CD8-positive, alpha-beta memory T cell (primary cell): ENCODE results near the gene VWA3B. TPM values are rescaled to one million over a fixed set of nuclear protein-coding genes. Genes with fewer than 3 reads are reported as not detected.

Experiments
- CTCF ChIA-PET: fragments of 350-600 bp; sonication (Branson Sonifier 250); formaldehyde crosslinking; loops from one replicate; lab custom pipeline; 2021; ENCODE audit warnings: antibody characterized with exemption; lab: Charles Lee
- POLR2A ChIA-PET: fragments of 350-600 bp; sonication (Branson Sonifier 250); formaldehyde crosslinking; loops from one replicate; lab custom pipeline; 2021; ENCODE audit warnings: antibody characterized with exemption; lab: Charles Lee
- DNase-seq, 5 donors: peaks; one replicate each; pipeline versions ENCODE4 v3.0.0 to v3.0.0-alpha.2; 2020 to 2022; ENCODE audit warnings: mixed read lengths in 1 of 5
- H3K27ac ChIP-seq: one replicate; pipeline ENCODE4 v1.7.0; 2013; ENCODE audit warnings: low read depth, mild to moderate bottlenecking, low read length, moderate library complexity
- H3K27me3 ChIP-seq: 2 replicates; pipeline ENCODE4 v1.7.0; 2013; ENCODE audit warnings: low read length, mild to moderate bottlenecking; ENCODE audit not compliant: insufficient read depth, poor library complexity, severe bottlenecking
- H3K36me3 ChIP-seq: 2 replicates; pipeline ENCODE4 v1.7.0; 2013; ENCODE audit warnings: mild to moderate bottlenecking, low read length, moderate library complexity; ENCODE audit not compliant: insufficient read depth
- H3K4me1 ChIP-seq: 2 replicates; pipeline ENCODE4 v1.7.0; 2013; ENCODE audit warnings: mild to moderate bottlenecking, low read length, moderate library complexity; ENCODE audit not compliant: insufficient read depth
- H3K4me3 ChIP-seq: 2 replicates; pipeline ENCODE4 v1.7.0; 2013; ENCODE audit warnings: mild to moderate bottlenecking, low read length
- H3K9me3 ChIP-seq: 2 replicates; pipeline ENCODE4 v1.7.0; 2013; ENCODE audit warnings: mild to moderate bottlenecking, low read length
- H3K27ac Mint-ChIP-seq, 8 donors: one replicate each; pipeline ENCODE4 v1.8.0; 2020 to 2021; ENCODE audit warnings: mixed read lengths in 8 of 8, mild to moderate bottlenecking in 6 of 8, inconsistent platforms in 3 of 8, moderate library complexity in 3 of 8
- H3K27me3 Mint-ChIP-seq, 2 donors: one replicate each; pipeline ENCODE4 v1.8.0; 2020 to 2021; ENCODE audit warnings: mixed read lengths in 2 of 2, mild to moderate bottlenecking in 1 of 2, moderate library complexity in 1 of 2
- H3K36me3 Mint-ChIP-seq, 3 donors: one replicate each; pipeline ENCODE4 v1.8.0; 2020 to 2021; ENCODE audit warnings: mixed read lengths in 3 of 3, inconsistent platforms in 1 of 3, mild to moderate bottlenecking in 1 of 3
- H3K4me1 Mint-ChIP-seq, 3 donors: one replicate each; pipeline ENCODE4 v1.8.0; 2020 to 2021; ENCODE audit warnings: mixed read lengths in 3 of 3, inconsistent platforms in 1 of 3, mild to moderate bottlenecking in 1 of 3
- H3K4me3 Mint-ChIP-seq, 7 donors: one replicate each; pipeline ENCODE4 v1.8.0; 2020 to 2021; ENCODE audit warnings: mixed read lengths in 7 of 7, mild to moderate bottlenecking in 6 of 7, moderate library complexity in 4 of 7, inconsistent platforms in 2 of 7
- H3K9me3 Mint-ChIP-seq, 5 donors: one replicate each; pipeline ENCODE4 v1.8.0; 2020 to 2022; ENCODE audit warnings: mixed read lengths in 5 of 5, mild to moderate bottlenecking in 3 of 5, moderate library complexity in 2 of 5, inconsistent platforms in 1 of 5
- polyA plus RNA-seq: library from polyadenylated mRNA; unstranded; fragments of 300-500 nt; fragmentation: Illumina TruSeq; gene quantifications from one replicate; pipeline ENCODE4 v1.2.3, GENCODE V29; 2021
- total RNA-seq, 2 experiments: library from RNA; stranded (reverse); gene quantifications; one replicate each; pipeline ENCODE4 v1.2.3, GENCODE V29; 2021

The VWA3B gene
- total and polyA plus RNA-seq, 3 experiments from 2014 or later: not detected

GRCh38 chr2:98170076-98170475, 83.1 kb downstream of the VWA3B start:
- peaks cover 19 to 58% of the 10 kb centered on the region in 2 donors for H3K27me3 Mint-ChIP-seq

GRCh38 chr2:98172150-98172765, 85.3 kb downstream of the VWA3B start:
- ChIA-PET POLR2A (no interaction called here), CTCF (no interaction called here)
- no peaks in the 10 kb centered on the region for H3K27me3 ChIP-seq
- no peak for DNase-seq
- no peak overlapping the region for H3K4me3 Mint-ChIP-seq
- H3K36me3 ChIP-seq: no peaks in the 10 kb centered on the region
- no peaks in the 10 kb centered on the region for H3K9me3 ChIP-seq
- no peaks in the 10 kb centered on the region for H3K36me3 Mint-ChIP-seq
- no peaks in the 10 kb centered on the region for H3K4me1 ChIP-seq
- H3K4me1 Mint-ChIP-seq: no peaks in the 10 kb centered on the region
- no peak overlapping the region for H3K4me3 ChIP-seq
- peaks cover 0 to 2% (median 0%) of the 10 kb centered on the region in 5 donors for H3K9me3 Mint-ChIP-seq
- peaks cover 25 to 56% of the 10 kb centered on the region in 2 donors for H3K27me3 Mint-ChIP-seq
- no peak overlapping the region for H3K27ac ChIP-seq
- H3K27ac Mint-ChIP-seq: no peak overlapping the region

More at GRCh38 chr2:98170076-98170475, 83.1 kb downstream of the VWA3B start:
- no peak overlapping the region for H3K4me3 ChIP-seq
- H3K9me3 ChIP-seq: no peaks in the 10 kb centered on the region
- H3K36me3 Mint-ChIP-seq: no peaks in the 10 kb centered on the region
- H3K27ac Mint-ChIP-seq: no peak overlapping the region
- no peak for DNase-seq
- H3K4me3 Mint-ChIP-seq: no peak overlapping the region
- ChIA-PET CTCF (no interaction called here), POLR2A (no interaction called here)
- no peaks in the 10 kb centered on the region for H3K36me3 ChIP-seq
- no peaks in the 10 kb centered on the region for H3K4me1 ChIP-seq
- H3K9me3 Mint-ChIP-seq: peaks cover 0 to 3% (median 0%) of the 10 kb centered on the region in 5 donors
- H3K27ac ChIP-seq: no peak overlapping the region
- H3K4me1 Mint-ChIP-seq: no peaks in the 10 kb centered on the region
- no peaks in the 10 kb centered on the region for H3K27me3 ChIP-seq

DNA sequence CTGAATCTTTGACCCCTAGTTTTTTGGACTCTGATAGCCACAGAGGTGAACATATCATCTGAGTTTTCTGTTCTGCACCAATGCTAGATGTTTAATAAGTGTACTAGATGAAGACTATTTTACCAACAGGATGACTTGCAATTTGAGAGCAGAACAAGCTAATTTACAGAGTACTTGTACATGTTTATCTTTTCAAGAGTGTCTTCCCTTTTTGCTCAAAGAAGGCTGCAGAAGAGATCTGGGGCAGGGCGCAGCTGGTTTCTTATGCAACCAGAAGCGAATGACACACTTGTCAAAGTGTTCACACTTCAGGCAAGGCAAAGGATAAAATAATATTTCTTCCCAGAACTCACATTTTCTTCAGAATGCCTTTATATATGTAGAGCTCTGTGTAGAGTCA, 86.0 kb downstream of the VWA3B start:
- Mint-ChIP-seq H3K36me3 (no peaks in the 10 kb centered on the region), H3K27me3 (peaks cover 31 to 57% of the 10 kb centered on the region in 2 donors), H3K27ac (peak overlapping the region in 1 of 8 donors; percentile 22), H3K4me1 (no peaks in the 10 kb centered on the region), H3K9me3 (peaks cover 0 to 2% (median 0%) of the 10 kb centered on the region in 5 donors), H3K4me3 (no peak overlapping the region)
- no peaks in the 10 kb centered on the region for H3K27me3 ChIP-seq
- no peak overlapping the region for H3K27ac ChIP-seq
- no peaks in the 10 kb centered on the region for H3K9me3 ChIP-seq
- H3K36me3 ChIP-seq: no peaks in the 10 kb centered on the region
- ChIA-PET POLR2A (no interaction called here), CTCF (no interaction called here)
- H3K4me1 ChIP-seq: no peaks in the 10 kb centered on the region
- DNase-seq: no peak
- H3K4me3 ChIP-seq: no peak overlapping the region

- CTCF ChIA-PET: no interaction called here
- Histone ChIP-seq H3K4me3 (no peak overlapping the region), H3K27me3 (peaks cover 3% of the 10 kb centered on the region), H3K4me1 (no peaks in the 10 kb centered on the region), H3K9me3 (no peaks in the 10 kb centered on the region), H3K27ac (no peak overlapping the region), H3K36me3 (no peaks in the 10 kb centered on the region)
- Mint-ChIP-seq H3K27me3 (peaks cover 31 to 58% of the 10 kb centered on the region in 2 donors), H3K9me3 (no peaks in the 10 kb centered on the region), H3K36me3 (no peaks in the 10 kb centered on the region), H3K27ac (no peak overlapping the region), H3K4me3 (no peak overlapping the region), H3K4me1 (no peaks in the 10 kb centered on the region)
- DNase-seq: no peak
- POLR2A ChIA-PET: no interaction called here
Observed at GRCh38 chr2:98175811-98176210, 88.8 kb downstream of the VWA3B start.

- H3K4me1 ChIP-seq: no peaks in the 10 kb centered on the region
- ChIA-PET CTCF (no interaction called here), POLR2A (no interaction called here)
- Mint-ChIP-seq H3K27ac (no peak overlapping the region), H3K4me1 (no peaks in the 10 kb centered on the region), H3K27me3 (peaks cover 30 to 53% of the 10 kb centered on the region in 2 donors), H3K36me3 (no peaks in the 10 kb centered on the region), H3K9me3 (no peaks in the 10 kb centered on the region), H3K4me3 (no peak overlapping the region)
- H3K9me3 ChIP-seq: no peaks in the 10 kb centered on the region
- peaks cover 3% of the 10 kb centered on the region for H3K27me3 ChIP-seq
- no peak overlapping the region for H3K4me3 ChIP-seq
- DNase-seq: no peak
- no peaks in the 10 kb centered on the region for H3K36me3 ChIP-seq
- no peak overlapping the region for H3K27ac ChIP-seq
Observed at GRCh38 chr2:98177286-98177685, 90.3 kb downstream of the VWA3B start.

DNA sequence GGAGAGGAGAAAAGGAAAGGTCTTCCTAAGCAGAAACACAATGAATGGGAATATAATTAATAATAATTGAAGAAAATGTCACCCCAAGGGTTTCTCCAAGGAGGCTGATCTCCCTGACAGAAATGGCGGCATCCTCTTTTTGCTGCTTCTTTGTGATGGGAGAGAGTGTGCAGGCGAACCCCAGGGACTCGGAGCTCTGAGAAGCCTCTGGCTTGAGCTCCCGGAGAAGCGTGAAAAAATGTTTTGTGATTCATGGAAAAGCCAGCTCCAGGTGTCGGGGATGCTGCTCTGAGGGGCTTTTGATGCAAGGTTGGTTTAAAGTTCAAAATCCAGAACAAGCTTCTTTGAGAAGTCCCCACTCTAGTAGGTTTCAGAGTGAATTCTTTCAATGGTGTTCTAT, 91.0 kb downstream of the VWA3B start:
- CTCF ChIA-PET: no interaction called here
- Histone ChIP-seq H3K4me1 (no peaks in the 10 kb centered on the region), H3K36me3 (no peaks in the 10 kb centered on the region), H3K9me3 (no peaks in the 10 kb centered on the region), H3K4me3 (no peak overlapping the region), H3K27me3 (peaks cover 3% of the 10 kb centered on the region), H3K27ac (no peak overlapping the region)
- H3K9me3 Mint-ChIP-seq: no peaks in the 10 kb centered on the region
- POLR2A ChIA-PET: no interaction called here
- no peak overlapping the region for H3K4me3 Mint-ChIP-seq
- no peak for DNase-seq
- peaks cover 30 to 46% of the 10 kb centered on the region in 2 donors for H3K27me3 Mint-ChIP-seq
- no peak overlapping the region for H3K27ac Mint-ChIP-seq
- no peaks in the 10 kb centered on the region for H3K4me1 Mint-ChIP-seq
- no peaks in the 10 kb centered on the region for H3K36me3 Mint-ChIP-seq

- Histone ChIP-seq H3K36me3 (no peaks in the 10 kb centered on the region), H3K27ac (no peak overlapping the region), H3K4me3 (no peak overlapping the region), H3K4me1 (no peaks in the 10 kb centered on the region), H3K27me3 (peaks cover 3% of the 10 kb centered on the region), H3K9me3 (no peaks in the 10 kb centered on the region)
- Mint-ChIP-seq H3K4me3 (no peak overlapping the region), H3K27ac (no peak overlapping the region), H3K9me3 (no peaks in the 10 kb centered on the region), H3K27me3 (peaks cover 28 to 36% of the 10 kb centered on the region in 2 donors), H3K4me1 (no peaks in the 10 kb centered on the region), H3K36me3 (no peaks in the 10 kb centered on the region)
- no peak for DNase-seq
- POLR2A ChIA-PET: no interaction called here
- CTCF ChIA-PET: interaction anchor here (0.8 kb wide), 1 partner anchor 13 kb away, joined by 4 read pairs; no protein-coding TSS in a partner anchor
Observed at GRCh38 chr2:98180456-98180855, 93.5 kb downstream of the VWA3B start.

GRCh38 chr2:98181346-98181745, 94.4 kb downstream of the VWA3B start:
- H3K36me3 ChIP-seq: no peaks in the 10 kb centered on the region
- POLR2A ChIA-PET: no interaction called here

More at GRCh38 chr2:98181346-98181745, 94.4 kb downstream of the VWA3B start:
- H3K4me1 ChIP-seq: no peaks in the 10 kb centered on the region
- H3K9me3 Mint-ChIP-seq: no peaks in the 10 kb centered on the region
- H3K27me3 Mint-ChIP-seq: peaks cover 25 to 35% of the 10 kb centered on the region in 2 donors
- H3K9me3 ChIP-seq: no peaks in the 10 kb centered on the region
- DNase-seq: no peak
- no peak overlapping the region for H3K27ac ChIP-seq
- no peak overlapping the region for H3K4me3 Mint-ChIP-seq
- CTCF ChIA-PET: interaction anchor here (0.8 kb wide), 1 partner anchor 14 kb away, joined by 4 read pairs; no protein-coding TSS in a partner anchor
- H3K27ac Mint-ChIP-seq: no peak overlapping the region
- H3K27me3 ChIP-seq: peaks cover 3% of the 10 kb centered on the region
- no peaks in the 10 kb centered on the region for H3K4me1 Mint-ChIP-seq
- no peaks in the 10 kb centered on the region for H3K36me3 Mint-ChIP-seq
- H3K4me3 ChIP-seq: no peak overlapping the region
